Fibroblast of lung (primary cell): ENCODE results near the gene RNU1-1. TPM values are rescaled to one million over a fixed set of nuclear protein-coding genes. Genes with fewer than 3 reads are reported as not detected.
"Not testable (repeated sequence)": the region's sequence is repeated elsewhere in the genome, so short reads cannot be mapped to it uniquely, and the experiment has no call there.

Experiments used
- DNase-seq, 2 donors: peaks; one replicate each; pipeline versions ENCODE4 v3.0.0 to v3.0.0-alpha.2; 2010; ENCODE audit warnings: low read depth in 2 of 2
- H2AFZ ChIP-seq: 2 replicates; pipeline ENCODE4 v1.5.1; 2012; ENCODE audit warnings: low read length, control low read depth, inconsistent platforms
- H3K27ac ChIP-seq: 2 replicates; pipeline ENCODE4 v1.5.1; 2011; ENCODE audit warnings: low read length, control low read depth; ENCODE audit not compliant: insufficient read depth
- H3K27me3 ChIP-seq: 2 replicates; pipeline ENCODE4 v1.5.1; 2011; ENCODE audit warnings: mild to moderate bottlenecking, low read length; ENCODE audit not compliant: control insufficient read depth, insufficient read depth
- H3K36me3 ChIP-seq: 2 replicates; pipeline ENCODE4 v1.5.1; 2011; ENCODE audit warnings: low read length; ENCODE audit not compliant: control insufficient read depth, insufficient read depth
- H3K4me1 ChIP-seq: 2 replicates; pipeline ENCODE4 v1.5.1; 2011; ENCODE audit warnings: low read length; ENCODE audit not compliant: control insufficient read depth, insufficient read depth; ENCODE audit errors: extremely low read depth
- H3K4me2 ChIP-seq: 2 replicates; pipeline ENCODE4 v1.5.1; 2011; ENCODE audit warnings: low read length, control low read depth; ENCODE audit not compliant: insufficient read depth; ENCODE audit errors: extremely low read depth
- H3K4me3 ChIP-seq, 4 experiments: fragments of 200-600 bp in 1 of 4; sonication (generic) in 1 of 4; replicated peaks in 1 of 4; 2 replicates each; pipeline ENCODE4 v1.5.1; 2011 to 2016; ENCODE audit warnings: low read length in 4 of 4, low read depth in 3 of 4, mild to moderate bottlenecking in 3 of 4, control low read depth in 2 of 4, inconsistent platforms in 1 of 4, mixed read lengths in 1 of 4; ENCODE audit not compliant: insufficient read depth in 1 of 4; ENCODE audit errors: control extremely low read depth in 1 of 4
- H3K79me2 ChIP-seq: 2 replicates; pipeline ENCODE4 v1.5.1; 2012; ENCODE audit warnings: mild to moderate bottlenecking, low read length, inconsistent platforms; ENCODE audit not compliant: control insufficient read depth, insufficient read depth
- H3K9ac ChIP-seq: 2 replicates; pipeline ENCODE4 v1.5.1; 2011; ENCODE audit warnings: mild to moderate bottlenecking, low read length, control low read depth; ENCODE audit not compliant: insufficient read depth
- H3K9me3 ChIP-seq: 2 replicates; pipeline ENCODE4 v1.5.1; 2012; ENCODE audit warnings: low read depth, low read length; ENCODE audit not compliant: control insufficient read depth, insufficient read depth
- H4K20me1 ChIP-seq: 2 replicates; pipeline ENCODE4 v1.5.1; 2011; ENCODE audit warnings: low read length; ENCODE audit not compliant: control insufficient read depth, insufficient read depth; ENCODE audit errors: extremely low read depth
- CTCF ChIP-seq, 2 donors: IDR thresholded peaks in 1 of 2; conservative IDR thresholded peaks in 1 of 2; 1 replicate in 1 of 2; 2 replicates in 1 of 2; pipeline ENCODE4 v1.5.1; 2011 to 2012; ENCODE audit warnings: low read length in 2 of 2, control low read depth in 1 of 2, inconsistent platforms in 1 of 2, low read depth in 1 of 2, mild to moderate bottlenecking in 1 of 2
- EZH2 ChIP-seq: IDR thresholded peaks from 2 replicates; pipeline ENCODE4 v1.5.1; 2012; ENCODE audit warnings: low read length, control low read depth, mild to moderate bottlenecking; ENCODE audit errors: missing control alignments
- polyA plus RNA-seq, 2 donors: library from polyadenylated mRNA; depleted of rRNA in 1 of 2; stranded (reverse) in 1 of 2; unstranded in 1 of 2; fragments of >200 nt; gene quantifications; 2 replicates each; pipeline ENCODE4 v1.2.1, GENCODE V29; 2011 to 2012; ENCODE audit warnings: missing spikeins in 1 of 2
- total RNA-seq: library from RNA; depleted of rRNA; stranded (reverse); fragments of >200 nt; gene quantifications from 2 replicates; pipeline ENCODE4 v1.2.1, GENCODE V29; 2014

RNU1-1 gene
- total and polyA plus RNA-seq, 2 donors (not counting 1 experiment from before 2014, with no cell fraction given): 3,997 TPM; not detected in 1

- H3K4me2 ChIP-seq, H3K79me2 ChIP-seq, H3K36me3 ChIP-seq, H4K20me1 ChIP-seq, H3K9me3 ChIP-seq, H3K9ac ChIP-seq, H2AFZ ChIP-seq, H3K27ac ChIP-seq, H3K4me3 ChIP-seq, H3K4me1 ChIP-seq, H3K27me3 ChIP-seq: not testable (repeated sequence)
- DNase-seq: peak in 1 of 2 donors; percentile 29
Observed at GRCh38 chr1:16492937-16493336, 21.1 kb downstream of the RNU1-1 start.

- DNase-seq: no peak
- H3K9me3 ChIP-seq: no peaks in the 10 kb centered on the region
- no peaks in the 10 kb centered on the region for H3K4me1 ChIP-seq
- H3K4me2 ChIP-seq: no peak overlapping the region
- no peak overlapping the region for H3K9ac ChIP-seq
- no peak overlapping the region for H3K27ac ChIP-seq
- TF ChIP-seq CTCF (conservative IDR thresholded peaks at IDR 0.05 in 1 of 2, IDR thresholded peaks at IDR 0.05 in 1 of 2; ENCODE audit: low read depth in 1 of 2, low read length in 2 of 2) (no peak), EZH2 (no peak)
- H3K4me3 ChIP-seq: no peak overlapping the region
- peaks cover 1% of the 10 kb centered on the region for H3K36me3 ChIP-seq
- H2AFZ ChIP-seq: no peak overlapping the region
- no peaks in the 10 kb centered on the region for H3K27me3 ChIP-seq
- H3K79me2 ChIP-seq: no peaks in the 10 kb centered on the region
- no peaks in the 10 kb centered on the region for H4K20me1 ChIP-seq
Observed at GRCh38 chr1:16491056-16491675, 22.9 kb downstream of the RNU1-1 start.

- H4K20me1 ChIP-seq, H2AFZ ChIP-seq, H3K9ac ChIP-seq, H3K27ac ChIP-seq, H3K9me3 ChIP-seq, H3K36me3 ChIP-seq, H3K4me3 ChIP-seq, H3K79me2 ChIP-seq, H3K4me2 ChIP-seq, H3K27me3 ChIP-seq, DNase-seq, H3K4me1 ChIP-seq: not testable (repeated sequence)
Observed at GRCh38 chr1:16489195-16489880, 24.7 kb downstream of the RNU1-1 start.

GRCh38 chr1:16487011-16487410 is 27.1 kb downstream of the RNU1-1 start:
- H4K20me1 ChIP-seq, H3K9me3 ChIP-seq, H3K27ac ChIP-seq, H2AFZ ChIP-seq, DNase-seq, H3K36me3 ChIP-seq, H3K79me2 ChIP-seq, H3K9ac ChIP-seq, H3K4me2 ChIP-seq, H3K4me3 ChIP-seq, H3K27me3 ChIP-seq, H3K4me1 ChIP-seq: not testable (repeated sequence)

GRCh38 chr1:16486316-16486715 is 27.8 kb downstream of the RNU1-1 start:
- H4K20me1 ChIP-seq, H3K79me2 ChIP-seq, H3K9ac ChIP-seq, H3K4me3 ChIP-seq, H3K27me3 ChIP-seq, H3K4me1 ChIP-seq, H3K4me2 ChIP-seq, H2AFZ ChIP-seq, DNase-seq, H3K36me3 ChIP-seq, H3K9me3 ChIP-seq, H3K27ac ChIP-seq: not testable (repeated sequence)
